Thoracic aorta (tissue), 2 donors: ENCODE results near the gene HPCAL4. TPM values are rescaled to one million over a fixed set of nuclear protein-coding genes. Genes with fewer than 3 reads are reported as not detected.

Source experiments
- ATAC-seq: fragments of 150-250 bp; one replicate; pipeline ENCODE4 v1.8.0; 2017; ENCODE audit warnings: low read depth; ENCODE audit not compliant: insufficient number of reproducible peaks, low FRiP score
- DNase-seq: peaks from one replicate; pipeline ENCODE4 v3.0.0-alpha.2; 2020; ENCODE audit warnings: low spot score
- H3K27ac ChIP-seq, 2 donors: fragments of 200-600 bp; sonication (generic); 1 replicate in 1 of 2; 2 replicates in 1 of 2; pipeline ENCODE4 v1.5.1; 2016; ENCODE audit warnings: mild to moderate bottlenecking in 2 of 2, moderate library complexity in 2 of 2
- H3K27me3 ChIP-seq: fragments of 200-600 bp; sonication (generic); replicated peaks from 2 replicates; pipeline ENCODE4 v1.6.0; 2016; ENCODE audit warnings: mild to moderate bottlenecking; ENCODE audit not compliant: insufficient read depth
- H3K36me3 ChIP-seq: fragments of 200-600 bp; sonication (generic); one replicate; pipeline ENCODE4 v1.5.1; 2016
- H3K4me1 ChIP-seq, 2 donors: fragments of 200-600 bp; sonication (generic); 1 replicate in 1 of 2; 2 replicates in 1 of 2; pipeline versions ENCODE4 v1.5.1 to v1.6.0; 2016; ENCODE audit warnings: low read depth in 2 of 2, mild to moderate bottlenecking in 1 of 2; ENCODE audit not compliant: control insufficient read depth in 1 of 2
- H3K4me3 ChIP-seq: fragments of 200-600 bp; sonication (generic); 2 replicates; pipeline ENCODE4 v1.5.1; 2016; ENCODE audit warnings: mild to moderate bottlenecking
- H3K9me3 ChIP-seq: fragments of 200-600 bp; sonication (generic); 2 replicates; pipeline ENCODE4 v1.5.1; 2016
- total RNA-seq, 2 donors: library from RNA; depleted of rRNA; stranded (reverse); fragments of >200 nt; gene quantifications; one replicate each; pipeline versions ENCODE4 v1.1.0 to v1.2.3, GENCODE V29; 2016
- TF ChIP-seq, protein P1 (sequence below): fragments of 200-600 bp; sonication (generic); IDR thresholded peaks from one replicate; pipeline ENCODE4 v1.5.1; 2019; ENCODE audit warnings: antibody characterized with exemption

HPCAL4 gene
- total RNA-seq, 2 donors from 2014 or later, result 0.35 TPM; not detected in 1

DNA sequence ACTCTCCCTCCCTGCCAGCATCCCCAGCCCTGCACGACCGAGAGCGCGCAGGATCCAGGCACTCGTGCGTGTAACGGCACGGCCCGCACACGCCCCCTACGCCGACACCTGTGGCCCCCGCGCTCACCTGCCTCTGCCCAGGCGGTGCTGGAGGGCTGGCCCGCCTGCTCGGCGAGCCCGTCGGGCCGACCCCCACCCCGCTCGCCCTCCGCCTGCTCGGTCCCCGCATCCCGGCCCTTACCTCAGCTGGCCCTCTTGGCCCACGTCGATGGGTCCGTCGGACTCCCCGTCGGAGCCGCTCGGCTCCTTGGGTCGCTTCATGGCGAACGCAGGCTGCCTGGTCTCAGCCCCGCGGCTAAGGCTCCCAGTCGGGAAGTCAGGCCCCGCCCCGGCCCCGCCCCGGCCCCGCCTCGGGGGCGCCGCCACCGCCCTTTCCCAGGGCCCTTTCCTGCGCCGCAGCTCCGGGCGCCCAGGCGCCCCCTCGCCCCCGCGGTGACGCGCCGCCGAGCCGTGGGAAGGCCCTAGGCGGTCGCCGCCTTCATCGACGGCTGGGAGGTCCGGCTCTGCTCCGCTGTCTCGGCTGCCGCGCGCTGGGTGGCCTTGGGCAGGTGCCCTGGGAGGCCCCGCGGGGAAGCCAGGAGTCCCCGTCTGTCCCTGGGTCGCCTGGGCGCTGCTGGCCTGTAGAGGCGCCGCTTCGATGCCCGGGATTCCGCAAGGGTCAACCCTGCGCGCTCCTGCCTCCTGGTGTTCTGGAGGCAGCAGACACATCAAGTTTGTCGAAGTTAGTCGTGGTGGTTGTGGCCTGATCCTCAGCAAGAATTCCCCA lies 51.7 kb downstream of the HPCAL4 start, which contains the start of gene HEYL:
HEYL (minus strand) TSS at position 339 of the 826 bp plus-strand sequence; CDS start at position 321, 18 bp downstream.
- ATAC-seq, result peak; percentile 56
- peak within 1 kb of the TSS; percentile 88 to 90 for H3K27ac ChIP-seq
- TF ChIP-seq, protein P1, sequence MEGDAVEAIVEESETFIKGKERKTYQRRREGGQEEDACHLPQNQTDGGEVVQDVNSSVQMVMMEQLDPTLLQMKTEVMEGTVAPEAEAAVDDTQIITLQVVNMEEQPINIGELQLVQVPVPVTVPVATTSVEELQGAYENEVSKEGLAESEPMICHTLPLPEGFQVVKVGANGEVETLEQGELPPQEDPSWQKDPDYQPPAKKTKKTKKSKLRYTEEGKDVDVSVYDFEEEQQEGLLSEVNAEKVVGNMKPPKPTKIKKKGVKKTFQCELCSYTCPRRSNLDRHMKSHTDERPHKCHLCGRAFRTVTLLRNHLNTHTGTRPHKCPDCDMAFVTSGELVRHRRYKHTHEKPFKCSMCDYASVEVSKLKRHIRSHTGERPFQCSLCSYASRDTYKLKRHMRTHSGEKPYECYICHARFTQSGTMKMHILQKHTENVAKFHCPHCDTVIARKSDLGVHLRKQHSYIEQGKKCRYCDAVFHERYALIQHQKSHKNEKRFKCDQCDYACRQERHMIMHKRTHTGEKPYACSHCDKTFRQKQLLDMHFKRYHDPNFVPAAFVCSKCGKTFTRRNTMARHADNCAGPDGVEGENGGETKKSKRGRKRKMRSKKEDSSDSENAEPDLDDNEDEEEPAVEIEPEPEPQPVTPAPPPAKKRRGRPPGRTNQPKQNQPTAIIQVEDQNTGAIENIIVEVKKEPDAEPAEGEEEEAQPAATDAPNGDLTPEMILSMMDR, result peak; percentile 66
- peak within 1 kb of the TSS; percentile 86 for H3K4me3 ChIP-seq
- peak; percentile 26 for DNase-seq
- H3K9me3 ChIP-seq, result no peaks in the 10 kb centered on the region
- peaks cover 13 to 81% of the 10 kb centered on the region in 2 donors for H3K4me1 ChIP-seq
- H3K36me3 ChIP-seq, result no peaks in the 10 kb centered on the region
- no peaks in the 10 kb centered on the region for H3K27me3 ChIP-seq

DNA sequence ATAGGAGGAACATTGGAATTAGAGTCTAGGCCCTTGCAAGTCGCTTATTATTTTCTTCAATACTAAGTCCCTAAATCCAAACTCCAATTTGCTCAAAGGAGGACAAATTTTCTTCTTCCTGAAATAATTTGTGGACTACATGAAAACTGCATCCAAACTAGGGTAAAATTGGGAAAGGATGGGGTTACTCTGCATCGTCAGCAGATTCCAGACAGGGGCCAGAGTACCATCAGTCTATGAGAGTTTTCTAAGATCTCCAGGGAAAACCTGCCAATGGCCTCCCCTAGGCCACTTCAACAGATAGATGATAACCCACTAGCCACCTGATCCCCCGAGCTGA lies 52.3 kb downstream of the HPCAL4 start:
- DNase-seq, result no peak
- Histone ChIP-seq H3K36me3 (no peaks in the 10 kb centered on the region), H3K27me3 (no peaks in the 10 kb centered on the region), H3K4me3 (peak overlapping the region; percentile 86), H3K27ac (peak overlapping the region; percentile 88 to 90), H3K4me1 (peaks cover 14 to 87% of the 10 kb centered on the region in 2 donors), H3K9me3 (no peaks in the 10 kb centered on the region)
- TF ChIP-seq, protein P1, result no peak
- no peak for ATAC-seq

DNA sequence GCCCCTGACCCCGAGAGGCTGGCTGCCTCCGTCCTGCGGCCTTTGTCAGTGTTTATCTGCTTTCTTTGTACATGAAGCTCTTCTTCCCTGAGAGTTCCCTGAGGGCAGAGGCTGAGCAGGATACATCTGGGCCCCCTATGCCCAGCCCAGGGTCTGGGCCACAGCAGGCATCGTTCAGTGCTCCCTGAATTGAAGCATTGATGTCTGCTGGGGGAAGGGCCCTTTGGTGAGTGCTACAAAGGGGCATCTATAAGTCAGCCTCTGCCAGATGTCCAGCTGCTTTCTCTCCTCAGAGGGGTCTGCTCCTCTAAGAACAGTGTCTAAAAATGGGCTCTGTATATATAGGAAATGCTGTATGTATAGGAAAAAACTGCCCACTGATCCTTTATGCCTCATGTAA lies 53.9 kb downstream of the HPCAL4 start:
- peak overlapping the region; percentile 86 for H3K4me3 ChIP-seq
- no peaks in the 10 kb centered on the region for H3K27me3 ChIP-seq
- peak overlapping the region; percentile 88 to 90 for H3K27ac ChIP-seq
- TF ChIP-seq, protein P1, result no peak
- no peak for ATAC-seq
- no peaks in the 10 kb centered on the region for H3K9me3 ChIP-seq
- no peak for DNase-seq
- H3K4me1 ChIP-seq, result peaks cover 11 to 85% of the 10 kb centered on the region in 2 donors
- peaks cover 1% of the 10 kb centered on the region for H3K36me3 ChIP-seq

DNA sequence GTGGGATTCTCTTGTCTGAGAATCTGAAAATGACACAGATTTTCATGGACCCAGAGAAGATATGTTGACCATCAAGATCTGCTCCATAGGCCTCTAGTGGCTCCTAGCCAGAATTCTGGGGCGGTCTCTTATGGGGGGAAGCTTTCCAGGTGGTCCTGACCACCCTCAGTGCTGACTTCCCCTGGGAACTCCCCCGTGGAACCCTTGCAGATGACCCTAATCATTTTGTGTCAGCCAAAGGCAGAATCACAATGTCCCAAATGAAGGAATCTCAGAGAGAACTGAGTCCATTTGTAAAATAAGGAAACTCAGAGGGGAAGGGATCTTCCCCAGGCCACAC lies 55.4 kb downstream of the HPCAL4 start:
- TF ChIP-seq, protein P1, result no peak
- ATAC-seq (no peak), DNase-seq (no peak)
- Histone ChIP-seq H3K4me1 (peaks cover 9 to 85% of the 10 kb centered on the region in 2 donors), H3K27ac (peak overlapping the region; percentile 78 to 90), H3K27me3 (no peaks in the 10 kb centered on the region), H3K9me3 (no peaks in the 10 kb centered on the region), H3K36me3 (peaks cover 16% of the 10 kb centered on the region), H3K4me3 (peak overlapping the region; percentile 86)

DNA sequence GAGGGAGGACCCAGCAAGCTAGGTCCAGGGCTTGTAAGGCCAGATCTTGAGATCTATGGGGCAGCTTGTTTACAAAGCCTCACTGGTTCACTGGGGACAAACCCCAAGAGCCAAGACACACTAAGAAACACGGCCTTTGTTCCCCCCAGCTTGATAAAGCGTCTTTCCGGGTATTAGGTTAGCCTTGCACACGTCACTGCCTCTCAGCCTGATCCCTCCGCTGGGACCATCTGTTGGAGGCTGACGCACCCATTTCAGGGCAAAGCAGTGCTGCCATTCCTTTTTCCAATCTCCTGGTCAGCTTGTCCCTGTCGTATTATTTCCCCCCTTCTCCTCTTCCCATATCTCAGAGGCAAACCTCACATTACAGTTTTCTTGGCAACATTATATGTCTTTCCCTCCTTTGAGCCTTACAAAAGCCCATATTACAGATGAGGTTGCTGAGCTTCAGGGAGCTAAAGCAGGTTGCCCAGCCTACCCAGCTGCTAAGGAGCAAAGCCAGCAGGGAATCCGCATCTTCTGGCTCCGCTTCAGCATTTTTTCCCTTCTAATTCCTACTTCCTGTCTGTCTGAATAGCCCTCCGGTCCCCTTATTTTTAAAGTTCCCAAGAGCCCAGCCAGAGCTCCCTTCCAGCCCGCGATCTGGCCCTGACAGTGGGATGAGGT lies 55.9 kb downstream of the HPCAL4 start:
- peak overlapping the region; percentile 86 for H3K4me3 ChIP-seq
- H3K4me1 ChIP-seq, result peaks cover 9 to 83% of the 10 kb centered on the region in 2 donors
- TF ChIP-seq, protein P1, result no peak
- no peak for ATAC-seq
- H3K9me3 ChIP-seq, result no peaks in the 10 kb centered on the region
- no peaks in the 10 kb centered on the region for H3K27me3 ChIP-seq
- H3K27ac ChIP-seq, result peak overlapping the region; percentile 78 to 90
- DNase-seq, result no peak
- peaks cover 21% of the 10 kb centered on the region for H3K36me3 ChIP-seq
